ENCODE results near the gene ACVR1C.

ACVR1C gene

GRCh38 chr2:157601807-157602206 lies 26.9 kb downstream of the ACVR1C start:
- H2AFZ ChIP-seq (ENCODE audit: low read depth, low read length) = no peak overlapping the region
- H3K4me3 ChIP-seq (ENCODE audit: low read length) = no peak overlapping the region
- no peaks in the 10 kb centered on the region for H3K4me1 ChIP-seq (ENCODE audit: low read length)
- H3K4me2 ChIP-seq (ENCODE audit: low read length) = no peak overlapping the region
- no peak for TF ChIP-seq EZH2phosphoT487 (IDR thresholded peaks at IDR 0.05; ENCODE audit: low read depth)
- no peak for TF ChIP-seq CTCF (IDR thresholded peaks at IDR 0.05; ENCODE audit: low read depth, low read length)
- H3K9ac ChIP-seq (ENCODE audit: low read length) = no peak overlapping the region
- H3K9me3 ChIP-seq (ENCODE audit: insufficient read depth, low read length) = no peaks in the 10 kb centered on the region
- no peaks in the 10 kb centered on the region; the same call in 1 of the 2 replicates for H3K27me3 ChIP-seq (ENCODE audit: low read depth, low read length)
- H3K36me3 ChIP-seq (replicated peaks; ENCODE audit: low read depth, low read length) = no peaks in the 10 kb centered on the region
- no peaks in the 10 kb centered on the region for H4K20me1 ChIP-seq (ENCODE audit: insufficient read depth, low read length)
- H3K79me2 ChIP-seq (ENCODE audit: low read length) = no peaks in the 10 kb centered on the region
- H3K27ac ChIP-seq (ENCODE audit: low read length) = no peak overlapping the region

GRCh38 chr2:157596992-157597681 lies 31.5 kb downstream of the ACVR1C start:
- no peak overlapping the region for H3K27ac ChIP-seq (ENCODE audit: low read length)
- no peak overlapping the region for H3K4me3 ChIP-seq (ENCODE audit: low read length)
- TF ChIP-seq CTCF (IDR thresholded peaks at IDR 0.05; ENCODE audit: low read depth, low read length) (no peak), EZH2phosphoT487 (IDR thresholded peaks at IDR 0.05; ENCODE audit: low read depth) (no peak)

GRCh38 chr2:157593411-157593810 lies 35.3 kb downstream of the ACVR1C start:
- Histone ChIP-seq H2AFZ (ENCODE audit: low read depth, low read length) (no peak overlapping the region), H3K79me2 (ENCODE audit: low read length) (no peaks in the 10 kb centered on the region), H3K27me3 (ENCODE audit: low read depth, low read length) (no peaks in the 10 kb centered on the region), H3K9ac (ENCODE audit: low read length) (no peak overlapping the region), H4K20me1 (ENCODE audit: insufficient read depth, low read length) (no peaks in the 10 kb centered on the region), H3K36me3 (replicated peaks; ENCODE audit: low read depth, low read length) (no peaks in the 10 kb centered on the region), H3K4me2 (ENCODE audit: low read length) (no peak overlapping the region), H3K9me3 (ENCODE audit: insufficient read depth, low read length) (no peaks in the 10 kb centered on the region), H3K4me1 (ENCODE audit: low read length) (no peaks in the 10 kb centered on the region), H3K27ac (ENCODE audit: low read length) (no peak overlapping the region), H3K4me3 (ENCODE audit: low read length) (no peak overlapping the region)
- no peak for TF ChIP-seq EZH2phosphoT487 (IDR thresholded peaks at IDR 0.05; ENCODE audit: low read depth)
- TF ChIP-seq CTCF (IDR thresholded peaks at IDR 0.05; ENCODE audit: low read depth, low read length) = no peak

More at GRCh38 chr2:157596992-157597681, 31.5 kb downstream of the ACVR1C start:
- no peaks in the 10 kb centered on the region for H3K4me1 ChIP-seq (ENCODE audit: low read length)
- H3K4me2 ChIP-seq (ENCODE audit: low read length) = no peak overlapping the region
- no peaks in the 10 kb centered on the region for H3K79me2 ChIP-seq (ENCODE audit: low read length)
- no peaks in the 10 kb centered on the region; the same call in 1 of the 2 replicates for H3K27me3 ChIP-seq (ENCODE audit: low read depth, low read length)
- no peak overlapping the region for H2AFZ ChIP-seq (ENCODE audit: low read depth, low read length)
- H4K20me1 ChIP-seq (ENCODE audit: insufficient read depth, low read length) = no peaks in the 10 kb centered on the region
- no peaks in the 10 kb centered on the region for H3K36me3 ChIP-seq (replicated peaks; ENCODE audit: low read depth, low read length)
- H3K9ac ChIP-seq (ENCODE audit: low read length) = no peak overlapping the region
- H3K9me3 ChIP-seq (ENCODE audit: insufficient read depth, low read length) = no peaks in the 10 kb centered on the region

- Histone ChIP-seq H3K9ac (ENCODE audit: low read length) (no peak overlapping the region), H2AFZ (ENCODE audit: low read depth, low read length) (no peak overlapping the region), H3K4me2 (ENCODE audit: low read length) (no peak overlapping the region), H3K36me3 (replicated peaks; ENCODE audit: low read depth, low read length) (no peaks in the 10 kb centered on the region), H3K79me2 (ENCODE audit: low read length) (no peaks in the 10 kb centered on the region), H3K27me3 (ENCODE audit: low read depth, low read length) (no peaks in the 10 kb centered on the region), H3K4me3 (ENCODE audit: low read length) (no peak overlapping the region), H4K20me1 (ENCODE audit: insufficient read depth, low read length) (no peaks in the 10 kb centered on the region), H3K4me1 (ENCODE audit: low read length) (no peaks in the 10 kb centered on the region), H3K9me3 (ENCODE audit: insufficient read depth, low read length) (no peaks in the 10 kb centered on the region), H3K27ac (ENCODE audit: low read length) (no peak overlapping the region)
- no peak for TF ChIP-seq EZH2phosphoT487 (IDR thresholded peaks at IDR 0.05; ENCODE audit: low read depth)
- TF ChIP-seq CTCF (IDR thresholded peaks at IDR 0.05; ENCODE audit: low read depth, low read length) = peak; percentile 30
These were observed 35.7 kb downstream of the ACVR1C start for GRCh38 chr2:157592948-157593347.
